CD4-positive, alpha-beta T cell treated with Interleukin-6 at 100 ng/mL for 8 hours (primary cell): ENCODE results near the gene CLEC16A.

Experiments
- DNase-seq: peaks from one replicate; pipeline ENCODE4 v3.0.0-alpha.2; 2020; ENCODE audit warnings: mixed read lengths, low spot score

The CLEC16A gene

DNA sequence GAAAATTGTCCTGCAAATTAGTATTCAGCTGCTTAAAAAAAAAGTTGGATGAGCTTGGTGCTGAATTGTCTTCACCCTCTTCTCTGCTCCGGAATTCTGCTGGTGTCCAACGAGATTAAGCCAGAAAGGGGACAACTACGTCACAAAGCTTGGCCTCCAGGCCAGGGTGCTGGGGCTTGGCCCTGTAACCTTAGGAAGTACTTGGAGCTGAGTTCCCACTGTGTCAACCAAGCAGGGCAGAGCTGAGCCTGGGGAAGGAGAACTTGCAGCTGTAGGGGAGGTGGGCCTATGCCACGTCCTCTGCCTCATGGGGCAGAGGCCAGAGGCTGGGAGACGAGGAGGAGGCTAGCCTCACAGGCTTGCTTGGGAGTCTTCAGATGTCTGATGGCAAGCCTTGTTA lies 71.2 kb downstream of the CLEC16A start:
- DNase-seq, result no peak

DNA sequence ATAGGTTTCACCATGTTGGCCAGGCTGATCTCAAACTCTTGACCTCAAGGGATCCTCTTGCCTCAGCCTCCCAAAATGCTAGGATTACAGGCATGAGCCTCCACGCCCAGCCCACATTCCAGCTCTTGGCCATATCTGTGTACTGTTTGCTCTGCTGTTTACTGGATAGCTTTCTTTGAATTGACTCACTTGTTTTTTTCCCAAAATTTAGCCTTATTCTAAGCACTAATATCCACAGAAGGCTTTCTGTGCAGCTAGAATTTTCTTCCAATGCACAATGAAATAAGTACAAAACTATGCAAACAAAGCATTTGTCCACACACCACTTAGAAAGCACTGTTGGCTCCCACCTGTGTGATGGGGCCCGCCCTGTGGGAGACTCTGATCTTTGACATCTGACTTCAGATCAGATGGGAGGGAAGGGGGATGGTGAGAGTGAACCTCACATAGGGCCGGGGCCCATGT lies 72.2 kb downstream of the CLEC16A start:
- DNase-seq, result no peak

DNA sequence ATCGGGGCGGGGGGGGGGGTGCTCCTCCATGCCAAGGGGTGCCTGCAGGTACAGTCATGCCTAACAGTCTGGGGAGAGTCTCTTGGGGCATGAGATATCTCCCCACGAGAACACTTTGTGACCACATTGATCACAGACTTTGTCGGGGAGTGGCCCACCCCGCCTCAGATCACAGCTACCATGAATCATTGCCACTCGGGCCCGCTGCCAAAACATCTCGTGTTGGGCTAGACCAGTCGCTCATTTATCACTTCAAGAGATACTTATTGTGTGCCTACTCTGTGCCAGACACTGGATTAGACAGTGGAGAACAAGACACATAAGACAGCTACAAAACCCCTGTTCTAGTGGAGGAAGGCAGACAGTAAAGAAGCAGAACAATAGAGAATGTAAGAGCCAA lies 72.6 kb downstream of the CLEC16A start:
- DNase-seq, result no peak

DNA sequence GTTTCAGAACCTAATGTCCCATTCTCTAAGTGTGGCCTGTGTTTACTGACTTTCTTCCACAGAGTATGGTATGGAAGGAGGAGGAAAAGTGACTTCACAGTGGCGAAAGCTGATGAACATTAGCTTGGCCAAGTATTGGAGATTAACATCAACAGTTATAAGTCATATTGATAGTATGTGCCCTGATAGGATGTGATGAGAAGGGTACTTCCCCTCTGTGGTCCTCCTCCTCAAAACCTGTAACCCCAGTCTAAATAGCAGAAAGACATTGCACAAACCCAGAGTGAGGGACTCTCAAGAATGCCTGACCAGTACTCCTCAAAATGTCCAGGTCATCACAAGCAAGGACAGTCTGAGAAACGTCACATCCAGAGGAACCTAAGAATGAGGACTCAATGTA lies 73.1 kb downstream of the CLEC16A start:
- no peak for DNase-seq

DNA sequence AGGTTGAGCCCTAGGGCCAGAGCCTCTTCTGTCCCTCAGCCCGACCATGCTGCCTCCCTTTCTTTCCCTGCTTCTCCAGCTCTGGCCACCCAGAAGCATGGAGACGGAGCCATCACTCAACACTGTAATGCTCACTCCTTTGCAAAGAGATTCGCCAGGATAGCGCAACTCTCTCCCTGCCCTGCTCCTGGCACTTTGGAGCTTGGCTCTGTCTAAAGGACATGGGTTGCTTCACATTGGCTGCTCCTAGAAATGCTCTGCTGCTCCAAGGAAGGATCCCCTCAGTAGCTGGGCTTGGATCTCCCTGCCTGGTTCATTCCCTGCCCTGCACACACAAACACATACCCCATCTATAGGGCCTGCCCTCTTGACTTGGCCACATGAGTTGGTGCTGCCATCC lies 76.0 kb downstream of the CLEC16A start:
- no peak for DNase-seq

DNA sequence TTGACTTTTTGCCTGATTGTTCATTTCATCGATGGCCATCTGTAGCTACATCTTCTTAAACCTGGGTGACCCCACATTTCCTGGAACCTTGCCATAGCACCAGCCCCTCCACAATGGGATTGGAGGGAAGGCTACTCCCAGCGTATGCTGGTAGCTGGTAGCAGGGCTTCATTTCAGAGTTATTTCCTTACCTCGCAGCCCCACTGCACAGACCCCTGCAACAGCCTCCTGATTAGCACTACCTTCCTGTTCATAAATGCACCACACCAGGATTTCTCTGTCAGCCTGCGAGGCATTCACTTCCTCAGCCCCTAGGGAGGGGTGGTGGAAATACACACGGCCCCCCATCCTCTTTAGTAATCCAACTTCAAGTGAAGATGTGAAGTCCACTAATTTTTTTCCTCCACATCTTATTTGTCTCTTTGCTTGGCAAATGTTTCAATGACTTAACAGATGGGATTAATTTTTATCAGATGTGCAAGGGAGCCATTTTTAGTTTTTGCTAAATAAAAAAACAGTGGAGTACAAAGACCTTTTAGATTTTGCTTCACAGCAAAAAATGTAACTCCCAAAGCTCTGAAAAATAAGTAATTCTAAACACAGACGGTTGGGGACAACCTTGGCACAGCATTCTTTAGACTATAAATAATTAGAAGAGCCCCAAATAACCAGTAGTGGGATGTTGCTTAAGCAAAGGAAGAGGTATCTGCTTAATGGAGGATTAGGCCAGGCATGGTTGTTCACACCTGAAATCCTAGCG lies 76.6 kb downstream of the CLEC16A start:
- no peak for DNase-seq

DNA sequence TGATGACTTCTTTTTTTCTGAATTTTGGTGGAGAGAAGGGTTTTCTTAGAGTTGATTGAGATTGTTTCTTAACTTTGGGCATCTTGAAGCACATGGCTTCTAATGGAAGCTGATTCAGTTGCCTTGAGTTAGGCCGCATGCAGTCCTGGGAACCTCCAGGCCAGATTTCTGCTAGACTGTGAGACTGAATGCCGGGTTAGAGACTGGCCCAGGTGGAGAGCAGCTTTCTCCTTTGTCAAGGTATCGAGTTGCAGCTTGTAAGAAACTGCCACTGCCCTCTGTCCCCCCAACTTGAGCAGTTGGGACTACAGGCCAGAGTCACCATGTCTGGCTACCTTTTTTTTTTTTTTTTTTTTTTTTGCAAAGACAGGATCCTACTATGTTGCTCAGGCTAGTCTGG lies 77.6 kb downstream of the CLEC16A start:
- no peak for DNase-seq

DNA sequence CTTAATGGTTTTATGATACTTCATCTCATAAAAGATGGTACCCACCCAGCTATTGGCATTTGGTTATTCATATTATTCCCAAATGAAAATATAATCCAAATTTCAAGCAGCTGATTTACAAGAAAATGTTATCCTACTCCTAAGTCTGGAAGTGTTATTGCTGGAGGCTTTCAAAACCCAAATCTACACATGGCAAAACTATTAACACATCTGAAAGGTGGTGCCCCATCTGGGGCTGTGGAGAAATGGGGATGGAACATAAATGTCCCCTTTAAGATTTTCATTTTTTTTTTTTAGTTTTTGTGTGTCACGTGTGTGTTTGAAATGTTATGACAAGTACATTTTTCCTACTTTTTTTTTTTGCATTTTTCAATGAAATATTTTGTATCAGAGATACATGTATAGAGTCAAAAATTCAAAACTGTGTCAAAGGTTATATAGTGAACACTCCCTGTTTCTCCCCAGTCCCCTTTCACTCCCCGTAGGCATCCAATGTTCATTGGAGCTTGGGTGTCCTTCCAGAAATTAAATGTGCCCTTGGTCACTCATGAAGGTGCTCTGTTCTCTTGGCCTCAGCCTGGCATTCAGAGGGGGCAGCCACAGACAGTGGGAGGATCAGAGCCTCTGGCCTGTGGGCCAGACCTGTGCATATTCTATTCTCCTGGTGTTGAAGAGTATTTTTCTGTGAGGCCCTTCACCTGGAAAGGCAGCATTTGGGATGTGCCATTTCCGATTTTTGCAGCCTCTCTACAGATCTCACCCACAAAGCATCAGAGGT lies 79.1 kb downstream of the CLEC16A start:
- DNase-seq, result no peak

DNA sequence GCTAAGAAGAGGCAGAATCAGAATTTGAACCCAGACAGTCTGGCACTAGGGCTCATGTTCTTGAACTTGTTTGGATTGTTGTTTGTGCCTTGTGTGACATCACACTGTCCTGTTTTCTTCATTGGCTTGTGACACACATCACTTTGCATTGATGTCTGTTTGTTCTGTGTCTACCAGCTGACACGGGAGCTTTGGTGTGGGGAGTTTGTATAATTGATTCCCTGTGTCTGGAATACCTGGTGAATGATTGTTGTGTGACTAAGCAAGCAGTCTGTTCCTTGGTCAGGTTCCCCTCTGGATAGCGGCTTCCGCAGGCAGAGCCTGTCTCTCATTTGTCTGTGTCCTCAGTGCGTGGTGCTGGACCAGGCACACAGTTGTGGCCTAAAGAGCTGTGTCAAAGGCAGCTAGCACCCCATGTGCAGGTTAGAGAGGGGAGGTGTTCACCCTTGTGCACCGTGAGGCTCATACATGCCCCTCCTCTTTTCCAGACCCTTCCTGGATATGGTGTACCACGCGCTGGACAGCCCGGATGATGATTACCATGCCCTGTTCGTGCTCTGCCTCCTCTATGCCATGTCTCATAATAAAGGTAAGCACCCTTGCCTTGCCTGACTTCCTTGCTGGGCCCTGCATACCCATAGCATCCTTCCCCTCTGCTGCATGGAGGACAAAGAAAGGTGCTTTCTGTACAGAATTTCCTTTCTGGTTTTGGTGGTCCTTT lies 80.1 kb downstream of the CLEC16A start:
- no peak for DNase-seq

DNA sequence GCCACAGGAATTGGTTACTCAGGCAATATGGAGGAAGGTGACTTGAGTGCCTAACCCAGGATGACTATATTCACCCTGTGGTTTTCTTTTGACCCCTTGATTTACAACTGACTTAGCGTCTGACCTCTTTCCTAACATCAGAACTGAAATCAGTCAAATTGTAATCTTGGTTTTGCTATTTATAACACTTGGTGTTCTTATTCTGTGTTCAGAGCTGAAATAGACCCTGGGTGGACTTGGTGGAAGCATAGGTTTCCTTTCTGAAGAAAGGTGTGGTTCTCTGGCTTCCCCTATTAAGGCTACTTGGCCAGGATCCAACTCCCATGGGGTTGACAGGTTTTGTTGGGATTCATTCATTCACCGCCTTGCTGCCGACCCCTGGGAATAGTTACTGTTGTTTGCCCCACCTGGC lies 80.8 kb downstream of the CLEC16A start:
- no peak for DNase-seq

DNA sequence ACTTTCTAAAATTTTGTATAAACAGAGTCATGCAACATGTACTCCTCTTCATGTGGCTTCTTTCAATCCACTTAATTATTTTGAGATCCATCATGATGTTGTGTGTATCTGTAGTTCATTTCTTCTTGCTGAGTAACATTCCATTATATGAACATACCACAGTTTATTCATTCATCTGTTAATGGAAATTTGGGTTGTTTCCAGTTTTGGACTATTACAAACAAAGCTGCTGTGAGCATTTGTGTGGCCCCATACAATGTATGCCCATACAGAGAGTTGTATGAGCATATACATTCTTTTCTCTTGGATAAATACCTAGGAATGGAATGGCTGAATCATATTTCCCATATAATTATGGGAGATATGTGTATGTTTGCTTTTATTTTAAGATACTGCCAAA lies 85.6 kb downstream of the CLEC16A start:
- DNase-seq, result no peak

DNA sequence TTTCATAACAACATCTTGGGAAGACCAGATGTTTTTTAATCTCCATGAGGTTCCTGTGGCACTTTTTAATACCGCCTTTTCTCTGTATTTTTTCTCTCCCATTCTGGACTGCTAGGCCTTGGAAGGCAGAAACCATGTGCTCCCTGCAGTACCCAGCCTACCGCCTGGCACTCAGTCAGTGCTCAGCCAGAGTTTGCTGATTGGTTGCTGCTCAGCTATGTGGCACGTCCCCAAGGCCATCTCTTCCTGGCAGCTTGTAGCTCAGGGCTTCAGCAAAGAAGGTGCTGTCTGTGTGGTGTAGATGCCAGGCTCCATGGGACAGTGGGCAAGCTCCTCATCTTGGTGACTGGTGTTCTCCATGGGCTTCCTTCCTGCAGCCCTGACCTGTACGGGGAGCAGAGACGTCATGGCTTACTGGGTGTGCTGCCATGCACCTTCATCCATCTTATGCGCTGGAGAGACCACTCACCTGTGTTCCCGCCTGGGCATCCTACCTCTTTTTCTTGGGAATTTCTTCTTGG lies 86.7 kb downstream of the CLEC16A start:
- no peak for DNase-seq

DNA sequence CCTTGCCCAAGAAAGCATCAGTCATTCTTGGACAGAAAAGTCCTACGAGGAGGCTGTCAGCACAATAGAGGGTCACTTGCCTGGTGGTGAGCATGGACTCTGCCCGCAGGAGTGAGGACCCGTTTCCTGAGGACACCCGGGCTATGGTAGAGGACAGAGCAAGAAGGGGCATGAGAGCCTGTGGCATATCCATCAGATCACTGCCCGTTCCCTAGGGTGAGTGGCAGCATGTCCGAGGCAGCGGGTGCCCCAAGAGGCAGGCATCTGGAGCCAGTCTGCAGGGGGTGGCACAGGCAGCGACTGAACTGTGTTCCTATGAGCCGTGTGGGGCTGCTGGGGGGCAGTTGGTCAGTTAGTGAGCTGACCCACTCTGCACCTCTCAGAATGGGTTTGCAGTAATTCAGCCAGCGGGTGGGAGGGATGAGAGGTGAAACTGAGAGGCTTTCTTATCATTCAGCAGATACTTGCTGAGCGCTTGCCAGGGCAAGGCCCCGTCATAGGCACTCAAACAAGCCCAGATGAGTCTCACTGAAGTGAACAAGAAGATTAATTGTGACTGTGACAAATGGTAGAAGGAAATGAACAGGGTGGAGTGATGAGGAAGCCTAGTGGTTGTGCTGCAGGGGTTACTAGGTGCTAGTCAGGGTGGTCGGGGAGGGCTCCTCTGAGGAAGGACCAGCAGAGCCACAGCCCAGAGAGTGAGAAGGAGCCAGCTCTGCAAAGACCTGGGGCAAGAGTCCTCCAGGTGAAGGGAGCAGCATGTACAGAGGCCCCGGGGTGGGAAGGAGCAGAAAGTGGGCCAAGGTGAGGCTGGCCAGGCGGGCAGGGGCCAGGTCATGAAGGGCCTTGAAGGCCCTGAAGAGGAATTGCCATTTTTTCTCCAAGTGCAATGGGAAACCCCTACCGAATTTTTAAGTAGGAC lies 87.9 kb downstream of the CLEC16A start:
- no peak for DNase-seq

DNA sequence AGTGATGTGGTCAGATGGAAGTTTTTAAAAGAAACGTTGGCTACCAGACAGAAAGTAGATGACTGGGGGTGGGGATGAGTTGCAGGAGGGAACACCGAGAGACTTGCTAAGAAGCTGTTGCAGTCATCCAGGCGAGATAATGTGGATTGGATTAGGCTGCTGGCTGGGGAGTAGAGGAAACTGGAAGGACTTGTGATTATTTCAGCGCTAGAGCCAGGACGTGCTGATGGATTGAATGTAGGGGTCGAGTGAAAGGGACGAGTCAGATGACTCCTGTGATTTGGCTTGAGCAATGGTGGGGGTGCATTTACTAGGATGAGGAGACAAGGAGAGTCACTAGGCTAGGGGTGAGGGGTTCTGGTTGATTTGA lies 88.5 kb downstream of the CLEC16A start:
- no peak for DNase-seq

DNA sequence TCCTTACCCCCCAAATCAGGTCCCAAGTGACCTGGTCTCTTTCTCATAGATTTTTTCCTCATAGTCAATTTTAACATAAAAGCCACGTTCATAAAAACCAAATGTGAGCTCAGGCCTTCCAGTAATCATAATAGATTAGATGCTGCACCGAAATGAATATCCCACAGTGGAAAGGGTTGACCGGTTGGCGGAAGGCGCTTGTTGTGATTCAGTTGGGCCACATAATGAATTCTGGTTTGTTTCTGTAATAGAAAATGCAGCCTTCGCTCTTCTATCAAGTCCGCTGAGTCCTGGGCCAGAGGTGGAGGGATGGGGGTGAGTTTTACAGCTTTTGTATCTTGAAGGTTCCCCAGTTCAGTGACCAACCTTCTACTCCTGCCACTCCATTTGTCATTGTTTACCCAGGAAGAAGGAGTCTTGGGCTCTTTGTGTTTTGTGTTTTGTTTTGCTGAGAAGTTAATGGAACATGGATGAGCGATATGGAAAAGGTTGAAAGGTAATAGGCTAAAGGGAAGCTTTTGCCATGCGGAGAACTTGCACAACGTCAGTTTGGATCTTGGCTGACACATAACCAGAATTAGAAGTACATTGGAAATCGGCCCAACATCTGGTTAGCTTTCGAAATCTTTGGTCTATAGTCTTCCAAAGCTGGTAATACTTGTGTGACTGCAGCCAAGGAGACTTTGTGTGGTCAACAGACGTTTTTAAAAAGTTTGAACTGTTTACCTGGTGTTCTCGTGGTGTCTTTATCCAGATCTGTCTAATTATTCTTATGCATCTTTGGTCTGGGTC lies 89.5 kb downstream of the CLEC16A start:
- no peak for DNase-seq

DNA sequence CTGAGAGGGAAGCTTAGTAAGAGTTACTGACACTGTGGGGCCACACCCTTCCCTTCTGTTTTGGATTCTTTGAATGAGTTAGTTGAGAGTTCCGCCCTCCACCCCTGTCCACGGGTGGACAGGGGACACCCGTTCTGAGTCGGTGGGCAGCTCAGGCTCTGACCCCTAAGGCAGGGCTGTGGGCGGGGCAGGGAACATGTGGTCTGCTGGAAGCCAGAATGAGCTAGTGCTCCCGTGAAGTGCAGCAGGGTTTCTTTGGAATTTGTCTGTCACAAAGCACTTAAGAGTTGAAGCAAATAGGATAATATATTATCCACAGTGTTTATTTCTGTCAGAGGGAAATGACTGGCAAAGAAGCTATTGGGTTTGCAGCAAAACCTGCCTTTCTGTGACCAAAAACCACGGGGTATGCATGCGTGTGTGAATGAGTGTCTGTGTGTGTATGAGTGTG lies 90.1 kb downstream of the CLEC16A start:
- no peak for DNase-seq

DNA sequence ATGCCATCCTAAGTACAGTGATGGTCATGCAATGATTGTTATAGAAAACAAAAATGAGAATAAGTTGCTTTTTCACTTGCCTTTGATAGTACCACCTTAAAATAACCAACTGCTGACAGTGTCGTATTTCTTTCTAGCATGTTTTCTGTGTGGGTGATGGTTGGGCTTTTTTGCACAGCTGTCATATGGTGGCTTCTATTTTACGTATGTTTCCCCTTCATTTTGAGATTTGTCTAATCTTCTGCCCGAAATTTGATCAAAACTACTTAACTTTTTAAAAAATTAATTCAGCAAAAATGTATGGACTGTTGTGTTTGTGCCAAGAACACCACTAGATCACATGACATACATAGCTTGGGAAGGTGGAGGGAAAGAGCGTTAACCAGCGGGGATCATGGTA lies 90.7 kb downstream of the CLEC16A start:
- no peak for DNase-seq

DNA sequence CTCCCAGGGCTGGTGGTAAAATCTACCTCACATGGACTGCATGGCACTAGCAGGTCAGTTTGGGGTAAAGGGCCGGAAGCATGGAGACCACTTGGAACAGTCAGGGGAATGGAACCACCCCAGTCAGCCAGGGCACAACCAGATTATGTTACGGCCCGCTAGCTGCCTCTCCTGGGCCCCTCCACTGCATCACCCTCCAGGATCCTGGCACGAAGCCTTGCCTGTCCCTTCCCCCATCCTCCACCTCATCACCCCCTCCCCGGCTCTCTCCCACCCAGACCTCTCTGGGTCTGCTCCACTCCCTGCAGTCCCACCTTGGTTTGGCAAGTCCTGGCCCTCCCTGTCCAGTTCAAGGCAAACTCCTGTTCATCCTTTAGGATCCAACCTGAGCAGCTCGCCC lies 91.7 kb downstream of the CLEC16A start:
- DNase-seq, result no peak

DNA sequence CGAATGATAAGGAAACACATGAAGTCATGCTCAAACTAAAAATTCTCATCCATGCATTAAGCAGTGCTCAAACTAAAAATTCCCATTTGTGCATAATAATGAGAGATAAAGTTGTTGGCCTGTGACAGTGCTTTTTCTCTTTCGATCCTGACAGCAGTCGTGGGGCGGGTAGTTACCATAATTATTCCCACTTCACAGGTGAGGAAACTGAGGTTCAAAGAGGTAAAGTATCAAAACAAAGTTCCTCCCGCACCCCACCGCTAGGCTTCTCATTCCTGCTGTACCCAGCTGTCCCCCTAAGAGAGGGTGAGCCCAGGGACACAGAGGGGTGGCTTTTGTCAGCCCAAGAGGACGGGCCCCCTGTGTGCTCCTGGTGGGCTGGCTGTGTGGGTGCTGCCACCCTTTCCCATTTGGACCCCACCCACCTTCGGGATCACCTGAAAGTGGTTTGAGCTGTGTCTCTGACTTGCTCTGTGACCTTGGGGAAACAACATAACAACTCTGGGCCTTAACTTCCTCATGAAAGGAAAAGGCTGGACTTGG lies 92.6 kb downstream of the CLEC16A start:
- no peak for DNase-seq

DNA sequence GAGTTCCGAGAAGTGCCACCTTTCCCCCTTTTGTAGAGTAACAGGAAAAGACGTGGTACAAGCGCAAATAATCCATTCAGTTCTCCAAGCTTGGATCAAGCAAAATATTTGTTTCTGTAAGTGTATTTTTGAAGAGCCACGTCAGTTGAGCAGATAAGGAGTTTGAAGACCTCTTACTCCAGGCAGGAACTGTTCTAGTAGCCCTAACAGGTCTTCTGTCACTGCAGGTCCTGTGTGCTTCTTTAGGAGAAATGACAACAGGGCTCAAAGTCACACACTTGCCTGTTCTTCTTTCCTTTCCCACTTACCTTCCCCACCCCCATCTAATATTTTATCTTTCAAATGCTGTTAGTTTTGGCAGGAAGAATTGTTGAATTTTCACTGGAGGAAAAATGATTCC lies 93.9 kb downstream of the CLEC16A start:
- DNase-seq, result no peak
